UCSD-AML1 (cell line): ENCODE results near the gene KCNK4.
"Not testable (repeated sequence)": the region's sequence is repeated elsewhere in the genome, so short reads cannot be mapped to it uniquely, and the experiment has no call there.

Experiments used
- DNase-seq: peaks from one replicate; lab custom pipeline; 2025; ENCODE audit not compliant: unreplicated experiment; lab: John Stamatoyannopoulos, UW

Gene KCNK4

DNA sequence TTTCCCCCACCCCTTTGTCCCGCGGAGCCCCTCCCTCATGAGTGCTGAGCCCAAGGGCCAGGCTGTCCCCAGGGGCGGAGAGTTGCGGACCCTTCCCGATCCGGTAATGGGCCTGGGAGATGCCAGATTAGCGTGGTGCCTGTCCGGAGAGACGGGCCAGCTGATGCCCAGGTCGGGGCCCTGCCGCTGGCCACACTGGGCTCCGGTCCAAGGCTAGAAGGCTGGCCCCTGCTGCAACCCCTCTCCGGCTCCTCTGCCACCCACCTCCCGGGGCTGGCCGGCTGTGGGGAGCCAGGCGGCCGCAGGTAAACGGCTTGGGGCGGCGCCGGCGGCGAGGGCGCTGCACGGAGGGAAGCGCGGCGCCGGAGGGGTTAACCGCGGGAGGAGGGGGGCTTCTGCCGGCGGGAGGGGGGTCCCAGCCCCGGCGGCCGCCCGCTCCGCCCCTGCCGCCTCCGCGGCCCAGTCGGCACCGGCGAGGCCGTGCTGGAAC lies at the start of gene KCNK4:
Gene KCNK4, plus strand, starts transcription at position 41 of the 490 bp plus-strand sequence. CDS start 1,717 bp downstream, outside the sequence.
- DNase-seq: no peak

- DNase-seq: peak; percentile 59
Observed at GRCh38 chr11:64241491-64242374, 49.4 kb upstream of the KCNK4 start.

- no peak for DNase-seq
Observed at GRCh38 chr11:64243236-64243854, 47.8 kb upstream of the KCNK4 start.

- no peak for DNase-seq
Observed at GRCh38 chr11:64244107-64244506, 47.0 kb upstream of the KCNK4 start.

DNA sequence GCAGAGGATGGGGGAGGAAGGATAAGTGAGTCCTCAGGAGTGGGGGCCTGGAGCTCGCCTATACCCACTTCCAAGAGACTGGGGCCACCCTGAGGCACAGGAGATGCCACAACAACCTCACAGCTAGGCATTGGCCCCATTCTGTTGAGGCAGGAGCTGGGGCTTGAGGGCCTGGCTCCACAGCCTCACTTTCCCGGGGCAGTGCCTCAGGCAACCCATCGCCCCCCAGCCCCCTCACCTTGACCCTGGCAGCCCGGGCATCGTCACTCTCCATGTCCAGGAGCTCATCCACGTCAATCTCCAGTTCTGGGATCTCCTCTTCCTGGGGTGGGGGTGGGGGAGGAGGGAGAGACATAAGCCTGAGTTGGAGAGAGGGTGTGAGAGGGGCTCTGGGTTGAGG lies 46.1 kb upstream of the KCNK4 start:
- no peak for DNase-seq

DNA sequence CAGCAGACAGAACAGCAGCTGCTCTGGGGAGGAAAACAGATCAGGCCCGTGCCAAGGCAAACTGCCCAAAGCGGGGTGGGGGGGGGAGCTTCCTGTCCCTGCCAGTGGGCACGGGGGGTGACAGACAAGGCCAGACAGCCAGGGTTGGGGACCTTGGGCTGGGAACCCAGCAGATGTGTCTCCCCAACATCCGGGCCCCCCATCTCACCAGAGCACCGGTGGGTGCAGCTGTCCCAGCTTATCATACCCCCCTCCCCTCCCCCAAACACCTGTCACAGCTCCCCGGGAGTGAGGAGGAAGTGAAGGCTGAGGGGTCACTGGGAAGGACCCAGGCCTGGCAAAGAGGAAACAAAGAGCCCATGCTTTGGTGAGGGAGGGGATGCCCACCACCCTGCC lies 45.7 kb upstream of the KCNK4 start:
- no peak for DNase-seq

- peak; percentile 59 for DNase-seq
Observed at GRCh38 chr11:64245797-64246620, 45.1 kb upstream of the KCNK4 start.

GRCh38 chr11:64246621-64246870 lies 44.6 kb upstream of the KCNK4 start:
- DNase-seq: not testable (repeated sequence)

- DNase-seq: peak; percentile 88
Observed at GRCh38 chr11:64246871-64247728, 44.0 kb upstream of the KCNK4 start, which contains the start of gene PPP1R14B. TSS of gene PPP1R14B (minus strand) at chr11:64246943. CDS start at chr11:64246673, 270 bp downstream.

GRCh38 chr11:64247729-64248531 lies 43.2 kb upstream of the KCNK4 start:
- no peak for DNase-seq

DNA sequence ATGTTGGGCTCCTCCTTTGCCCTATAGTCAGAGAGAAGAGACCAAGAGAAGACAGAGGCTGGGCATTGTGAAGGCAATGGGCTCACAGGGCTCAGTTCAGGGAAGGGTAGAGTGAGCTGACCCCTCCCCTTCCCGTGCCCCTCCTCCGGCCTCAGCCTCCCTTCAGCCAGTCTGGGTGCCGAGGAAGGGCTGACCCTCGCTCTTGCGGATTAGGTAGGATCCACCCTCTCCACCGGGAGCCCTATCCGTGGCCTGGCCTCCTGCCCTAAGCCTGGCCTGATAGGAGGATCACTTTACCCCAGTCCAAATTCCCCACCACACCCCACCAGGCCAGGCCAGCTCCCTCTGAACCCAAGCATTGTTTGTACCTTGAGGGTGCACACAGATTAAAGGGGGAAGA lies 42.5 kb upstream of the KCNK4 start:
- no peak for DNase-seq

DNA sequence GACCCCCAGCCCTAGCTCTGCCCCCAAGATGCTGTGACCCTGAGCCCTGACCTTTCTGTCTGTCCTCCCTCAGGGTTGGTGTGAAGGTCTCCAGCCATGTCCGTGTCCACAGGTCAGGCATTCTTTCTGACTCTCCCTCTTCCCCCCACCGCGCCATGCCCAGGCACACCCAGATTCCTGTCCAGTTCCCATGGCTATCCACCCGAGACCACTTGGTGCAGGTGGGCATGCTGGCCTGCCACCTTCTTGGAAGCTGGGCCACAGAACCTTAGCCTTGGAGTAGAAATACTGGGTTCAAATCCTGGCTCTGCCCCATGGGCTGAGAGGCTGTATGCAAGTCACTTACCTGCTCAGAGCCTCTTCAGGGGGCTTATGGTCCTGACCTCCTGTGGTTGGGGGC lies 42.1 kb upstream of the KCNK4 start:
- no peak for DNase-seq

DNA sequence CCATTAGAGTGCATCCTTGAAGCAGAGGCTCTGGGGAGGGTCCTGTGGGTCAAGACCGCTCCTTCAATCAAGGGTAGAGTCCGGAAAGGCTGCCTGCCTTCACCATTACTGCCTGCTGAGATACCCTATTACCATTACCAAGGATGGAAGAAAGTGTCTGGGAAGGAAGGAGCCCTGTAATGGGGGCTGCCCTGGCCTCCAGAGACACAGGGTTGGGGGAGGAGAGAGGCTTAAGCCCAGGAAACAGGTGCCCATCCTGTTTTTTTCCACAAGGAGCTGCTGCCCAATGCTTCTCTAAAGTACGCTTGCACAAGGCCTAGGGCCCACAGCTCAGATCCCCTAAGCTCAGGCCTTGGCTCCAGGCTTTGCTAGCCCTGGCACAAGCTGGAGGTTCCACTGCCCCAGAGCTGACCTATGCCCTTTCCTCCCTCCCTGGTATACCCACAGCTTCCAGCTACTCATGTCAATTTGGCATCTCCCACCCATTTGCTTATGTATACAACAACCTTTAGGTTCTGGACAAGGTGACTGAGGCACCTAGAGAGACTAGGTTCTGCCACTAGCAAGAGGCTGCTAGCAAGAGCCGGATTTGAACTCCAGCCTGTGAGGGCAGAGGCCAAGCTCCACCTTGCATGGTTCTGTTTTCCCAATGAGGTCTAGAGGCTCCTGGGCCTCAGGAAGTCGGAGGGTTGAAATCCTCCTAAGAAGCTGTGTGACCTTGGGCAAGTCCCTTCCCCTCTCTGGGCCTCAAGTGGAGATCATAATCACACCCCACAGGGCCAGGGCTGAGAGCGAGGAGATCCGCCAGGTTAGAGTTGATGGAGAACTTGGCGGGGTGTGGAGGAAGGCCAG lies 41.3 kb upstream of the KCNK4 start:
- peak; percentile 43 for DNase-seq

DNA sequence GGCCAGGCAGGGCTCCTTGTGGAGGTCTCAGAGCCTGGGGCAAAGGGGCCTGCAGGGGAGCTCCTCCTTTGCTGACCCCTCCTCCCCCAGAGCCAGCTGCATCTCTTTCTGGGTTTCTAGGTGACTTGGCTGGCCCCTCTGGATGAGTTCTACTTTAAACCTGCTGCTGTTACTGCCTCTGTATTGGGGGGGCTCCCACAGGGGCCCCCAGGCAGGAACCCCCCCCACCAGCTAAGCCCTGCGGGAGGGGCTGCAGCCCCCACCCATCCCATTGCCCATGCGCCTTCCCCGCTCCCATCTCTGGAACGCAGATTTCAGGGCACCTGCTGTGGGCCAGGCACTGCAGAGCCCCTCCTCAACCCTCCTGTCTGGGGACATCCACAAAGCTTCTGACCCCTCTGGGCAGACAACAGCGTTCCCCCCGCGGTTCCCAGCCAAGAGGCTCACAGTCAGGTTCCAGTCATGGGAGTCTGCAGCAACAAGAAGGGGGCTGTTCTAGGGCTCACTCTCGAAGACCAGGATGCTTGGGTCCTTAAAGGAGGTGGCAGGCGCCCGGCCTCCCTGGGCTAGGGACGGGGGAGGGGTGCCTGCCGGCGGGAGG lies 40.6 kb upstream of the KCNK4 start:
- DNase-seq: no peak

DNA sequence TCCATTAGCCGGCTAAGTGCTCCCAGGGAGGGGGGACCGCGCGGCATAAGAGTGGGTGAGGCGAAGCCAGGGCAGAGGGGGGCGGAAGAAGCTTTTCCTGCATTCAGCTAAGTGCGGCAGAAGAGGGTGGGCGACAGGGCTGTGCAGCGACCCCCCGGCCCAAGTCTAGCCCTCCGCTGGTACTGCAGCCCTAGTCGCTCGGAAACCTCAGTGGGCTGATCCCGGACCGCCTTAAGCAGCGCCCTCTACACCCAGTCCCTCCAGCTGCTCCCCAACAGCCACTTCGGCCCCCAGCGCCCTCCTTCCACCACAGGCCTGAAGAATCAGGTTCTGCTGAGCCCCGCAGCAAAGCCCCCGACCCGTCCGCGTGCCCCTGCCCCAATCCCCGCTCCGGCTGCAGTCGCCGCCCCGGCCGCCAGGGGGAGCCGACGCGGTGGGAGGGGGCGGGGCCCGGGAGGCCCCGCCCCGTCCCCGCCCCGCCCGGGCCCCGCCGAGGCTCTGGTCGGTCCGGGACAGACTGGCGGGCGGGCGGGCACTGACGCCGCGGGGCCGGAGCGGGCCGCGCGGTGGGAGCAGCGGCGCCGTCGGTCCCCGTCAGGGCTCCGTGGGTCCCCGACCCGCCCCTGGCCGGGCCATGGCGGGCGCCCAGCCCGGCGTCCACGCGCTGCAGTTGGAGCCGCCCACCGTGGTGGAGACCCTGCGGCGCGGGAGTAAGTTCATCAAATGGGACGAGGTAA lies 39.9 kb upstream of the KCNK4 start, which contains the start of gene PLCB3:
Gene PLCB3, plus strand, starts transcription at position 515 of the 737 bp plus-strand sequence. Its CDS starts 120 bp downstream, at position 635.
- peak; percentile 76 for DNase-seq

GRCh38 chr11:64251753-64252002 lies 39.4 kb upstream of the KCNK4 start:
- no peak for DNase-seq

GRCh38 chr11:64252003-64252872 lies 38.9 kb upstream of the KCNK4 start:
- peak; percentile 51 for DNase-seq
